Measurements from ENCODE around the gene ARHGAP21.

DNA sequence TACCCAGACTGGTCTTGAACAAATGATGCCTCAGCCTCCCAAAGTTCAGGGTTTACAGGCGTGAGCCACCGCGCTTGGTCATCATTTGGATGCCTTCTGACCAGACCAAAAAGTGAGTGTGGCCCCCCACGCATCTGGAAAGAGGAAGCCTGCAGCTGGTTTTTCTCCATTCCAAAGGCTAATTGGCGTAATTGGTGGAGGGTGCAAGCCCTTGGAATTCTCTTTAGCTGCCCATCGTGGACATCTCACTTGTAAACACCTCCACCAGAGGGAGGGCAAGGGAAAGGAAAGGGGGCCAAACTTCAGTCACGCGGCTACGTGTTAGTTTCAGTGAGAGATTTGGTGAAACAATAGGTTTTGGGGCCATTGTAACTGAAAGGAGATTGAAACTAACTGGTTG is 4.1 kb upstream of the ARHGAP21 start:
- TF ChIP-seq, protein P1, sequence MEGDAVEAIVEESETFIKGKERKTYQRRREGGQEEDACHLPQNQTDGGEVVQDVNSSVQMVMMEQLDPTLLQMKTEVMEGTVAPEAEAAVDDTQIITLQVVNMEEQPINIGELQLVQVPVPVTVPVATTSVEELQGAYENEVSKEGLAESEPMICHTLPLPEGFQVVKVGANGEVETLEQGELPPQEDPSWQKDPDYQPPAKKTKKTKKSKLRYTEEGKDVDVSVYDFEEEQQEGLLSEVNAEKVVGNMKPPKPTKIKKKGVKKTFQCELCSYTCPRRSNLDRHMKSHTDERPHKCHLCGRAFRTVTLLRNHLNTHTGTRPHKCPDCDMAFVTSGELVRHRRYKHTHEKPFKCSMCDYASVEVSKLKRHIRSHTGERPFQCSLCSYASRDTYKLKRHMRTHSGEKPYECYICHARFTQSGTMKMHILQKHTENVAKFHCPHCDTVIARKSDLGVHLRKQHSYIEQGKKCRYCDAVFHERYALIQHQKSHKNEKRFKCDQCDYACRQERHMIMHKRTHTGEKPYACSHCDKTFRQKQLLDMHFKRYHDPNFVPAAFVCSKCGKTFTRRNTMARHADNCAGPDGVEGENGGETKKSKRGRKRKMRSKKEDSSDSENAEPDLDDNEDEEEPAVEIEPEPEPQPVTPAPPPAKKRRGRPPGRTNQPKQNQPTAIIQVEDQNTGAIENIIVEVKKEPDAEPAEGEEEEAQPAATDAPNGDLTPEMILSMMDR (optimal IDR thresholded peaks at IDR 0.05 in 1 of 3, IDR thresholded peaks at IDR 0.05 in 1 of 3, conservative IDR thresholded peaks at IDR 0.05 in 1 of 3; ENCODE audit: extremely low read depth in 1 of 3, insufficient read depth in 2 of 3, low read length in 3 of 3): peak in 1 of 3 experiments; percentile 23
- TF ChIP-seq EZH2 (IDR thresholded peaks at IDR 0.05; ENCODE audit: low read length): no peak
